ENCODE data around the gene PIEZO1. TPM values are rescaled to one million over a fixed set of nuclear protein-coding genes. Genes with fewer than 3 reads are reported as not detected.

The PIEZO1 gene
- polyA plus RNA-seq, 1 donor, result 92.9 TPM

- no peak overlapping the region for H3K27ac ChIP-seq (ENCODE audit: low read length)
- WGBS (ENCODE audit: insufficient coverage, low lambda C conversion rate), result no CpG with 5 or more reads among the region's 37 CpGs
- no peaks in the 10 kb centered on the region for H3K9me3 ChIP-seq (ENCODE audit: control insufficient read depth, low read depth, low read length)
- no peaks in the 10 kb centered on the region for H3K27me3 ChIP-seq (ENCODE audit: control insufficient read depth, insufficient read depth, low read length)
- DNase-seq, result no peak
- no peak overlapping the region for H3K4me3 ChIP-seq (ENCODE audit: low read length)
- peaks cover 24% of the 10 kb centered on the region for H3K36me3 ChIP-seq (ENCODE audit: control insufficient read depth, insufficient read depth, low read length)
- H3K4me1 ChIP-seq (ENCODE audit: control insufficient read depth, insufficient read depth, low read length), result no peaks in the 10 kb centered on the region
Measured at GRCh38 chr16:88694221-88695087, 90.6 kb downstream of the PIEZO1 start.

- no peaks in the 10 kb centered on the region for H3K9me3 ChIP-seq (ENCODE audit: control insufficient read depth, low read depth, low read length)
- no peak for DNase-seq
- H3K4me1 ChIP-seq (ENCODE audit: control insufficient read depth, insufficient read depth, low read length), result peaks cover 1% of the 10 kb centered on the region
- H3K36me3 ChIP-seq (ENCODE audit: control insufficient read depth, insufficient read depth, low read length), result peaks cover 15% of the 10 kb centered on the region
- no peak overlapping the region for H3K4me3 ChIP-seq (ENCODE audit: low read length)
- H3K27ac ChIP-seq (ENCODE audit: low read length), result no peak overlapping the region
- no peaks in the 10 kb centered on the region for H3K27me3 ChIP-seq (ENCODE audit: control insufficient read depth, insufficient read depth, low read length)
- WGBS (ENCODE audit: insufficient coverage, low lambda C conversion rate), result no CpG with 5 or more reads among the region's 39 CpGs
Measured at GRCh38 chr16:88693420-88694177, 91.4 kb downstream of the PIEZO1 start.

- no CpG with 5 or more reads among the region's 10 CpGs for WGBS (ENCODE audit: insufficient coverage, low lambda C conversion rate)
- Histone ChIP-seq H3K27ac (ENCODE audit: low read length) (no peak overlapping the region), H3K9me3 (ENCODE audit: control insufficient read depth, low read depth, low read length) (no peaks in the 10 kb centered on the region), H3K27me3 (ENCODE audit: control insufficient read depth, insufficient read depth, low read length) (no peaks in the 10 kb centered on the region), H3K36me3 (ENCODE audit: control insufficient read depth, insufficient read depth, low read length) (peaks cover 8% of the 10 kb centered on the region), H3K4me3 (ENCODE audit: low read length) (no peak overlapping the region), H3K4me1 (ENCODE audit: control insufficient read depth, insufficient read depth, low read length) (peaks cover 7% of the 10 kb centered on the region)
- no peak for DNase-seq
Measured at GRCh38 chr16:88692861-88693260, 92.2 kb downstream of the PIEZO1 start.

- Histone ChIP-seq H3K4me1 (ENCODE audit: control insufficient read depth, insufficient read depth, low read length) (peaks cover 16% of the 10 kb centered on the region), H3K4me3 (ENCODE audit: low read length) (no peak overlapping the region), H3K27me3 (ENCODE audit: control insufficient read depth, insufficient read depth, low read length) (peaks cover 2% of the 10 kb centered on the region), H3K27ac (ENCODE audit: low read length) (no peak overlapping the region), H3K36me3 (ENCODE audit: control insufficient read depth, insufficient read depth, low read length) (peaks cover 2% of the 10 kb centered on the region), H3K9me3 (ENCODE audit: control insufficient read depth, low read depth, low read length) (no peaks in the 10 kb centered on the region)
- no peak for DNase-seq
- WGBS (ENCODE audit: insufficient coverage, low lambda C conversion rate), result no CpG with 5 or more reads among the region's 26 CpGs
Measured at GRCh38 chr16:88691924-88692560, 93.0 kb downstream of the PIEZO1 start.

GRCh38 chr16:88691129-88691813 lies 93.7 kb downstream of the PIEZO1 start:
- H3K4me1 ChIP-seq (ENCODE audit: control insufficient read depth, insufficient read depth, low read length), result peaks cover 21% of the 10 kb centered on the region
- no peak overlapping the region for H3K27ac ChIP-seq (ENCODE audit: low read length)
- no peaks in the 10 kb centered on the region for H3K36me3 ChIP-seq (ENCODE audit: control insufficient read depth, insufficient read depth, low read length)
- no peak overlapping the region for H3K4me3 ChIP-seq (ENCODE audit: low read length)
- WGBS (ENCODE audit: insufficient coverage, low lambda C conversion rate), result no CpG with 5 or more reads among the region's 33 CpGs
- DNase-seq, result no peak
- H3K9me3 ChIP-seq (ENCODE audit: control insufficient read depth, low read depth, low read length), result no peaks in the 10 kb centered on the region
- peaks cover 8% of the 10 kb centered on the region for H3K27me3 ChIP-seq (ENCODE audit: control insufficient read depth, insufficient read depth, low read length)

- no peak for DNase-seq
- H3K4me1 ChIP-seq (ENCODE audit: control insufficient read depth, insufficient read depth, low read length), result peaks cover 28% of the 10 kb centered on the region
- no peaks in the 10 kb centered on the region for H3K36me3 ChIP-seq (ENCODE audit: control insufficient read depth, insufficient read depth, low read length)
- no peaks in the 10 kb centered on the region for H3K9me3 ChIP-seq (ENCODE audit: control insufficient read depth, low read depth, low read length)
- H3K27me3 ChIP-seq (ENCODE audit: control insufficient read depth, insufficient read depth, low read length), result peaks cover 15% of the 10 kb centered on the region
- WGBS (ENCODE audit: insufficient coverage, low lambda C conversion rate), result 100% methylated on average over 1 of the region's 21 CpGs
- H3K4me3 ChIP-seq (ENCODE audit: low read length), result no peak overlapping the region
- no peak overlapping the region for H3K27ac ChIP-seq (ENCODE audit: low read length)
Measured at GRCh38 chr16:88690341-88691128, 94.5 kb downstream of the PIEZO1 start.

- peak; percentile 48 to 85 for DNase-seq
- no CpG with 5 or more reads among the region's 28 CpGs for WGBS (ENCODE audit: insufficient coverage, low lambda C conversion rate)
Measured at GRCh38 chr16:88688013-88688778, 96.8 kb downstream of the PIEZO1 start.

GRCh38 chr16:88687676-88688012 lies 97.4 kb downstream of the PIEZO1 start:
- peaks cover 35% of the 10 kb centered on the region for H3K27me3 ChIP-seq (ENCODE audit: control insufficient read depth, insufficient read depth, low read length)
- no peaks in the 10 kb centered on the region for H3K36me3 ChIP-seq (ENCODE audit: control insufficient read depth, insufficient read depth, low read length)
- H3K4me1 ChIP-seq (ENCODE audit: control insufficient read depth, insufficient read depth, low read length), result peaks cover 28% of the 10 kb centered on the region
- no peak overlapping the region for H3K4me3 ChIP-seq (ENCODE audit: low read length)
- no peak for DNase-seq
- no peak overlapping the region for H3K27ac ChIP-seq (ENCODE audit: low read length)
- no CpG with 5 or more reads among the region's 3 CpGs for WGBS (ENCODE audit: insufficient coverage, low lambda C conversion rate)
- H3K9me3 ChIP-seq (ENCODE audit: control insufficient read depth, low read depth, low read length), result no peaks in the 10 kb centered on the region

More at GRCh38 chr16:88688013-88688778, 96.8 kb downstream of the PIEZO1 start:
- Histone ChIP-seq H3K27me3 (ENCODE audit: control insufficient read depth, insufficient read depth, low read length) (peaks cover 35% of the 10 kb centered on the region), H3K27ac (ENCODE audit: low read length) (no peak overlapping the region), H3K9me3 (ENCODE audit: control insufficient read depth, low read depth, low read length) (no peaks in the 10 kb centered on the region), H3K4me3 (ENCODE audit: low read length) (no peak overlapping the region), H3K36me3 (ENCODE audit: control insufficient read depth, insufficient read depth, low read length) (no peaks in the 10 kb centered on the region), H3K4me1 (ENCODE audit: control insufficient read depth, insufficient read depth, low read length) (peaks cover 28% of the 10 kb centered on the region)

- Histone ChIP-seq H3K4me3 (ENCODE audit: low read length) (no peak overlapping the region), H3K36me3 (ENCODE audit: control insufficient read depth, insufficient read depth, low read length) (no peaks in the 10 kb centered on the region), H3K9me3 (ENCODE audit: control insufficient read depth, low read depth, low read length) (no peaks in the 10 kb centered on the region), H3K27ac (ENCODE audit: low read length) (no peak overlapping the region), H3K4me1 (ENCODE audit: control insufficient read depth, insufficient read depth, low read length) (peaks cover 28% of the 10 kb centered on the region), H3K27me3 (ENCODE audit: control insufficient read depth, insufficient read depth, low read length) (peaks cover 36% of the 10 kb centered on the region)
- peak in 1 of 2 donors; percentile 37 for DNase-seq
- WGBS (ENCODE audit: insufficient coverage, low lambda C conversion rate), result no CpG with 5 or more reads among the region's 10 CpGs
Measured at GRCh38 chr16:88687254-88687576, 97.8 kb downstream of the PIEZO1 start.
